HepG2 (cell line): ENCODE data around the gene SUOX. TPM values are rescaled to one million over a fixed set of nuclear protein-coding genes. Genes with fewer than 3 reads are reported as not detected.

Experiments used
- ATAC-seq: fragments of 200-7000 bp; cut with Tn5 transposase; 3 replicates; pipeline ENCODE4 v1.9.1; 2020; ENCODE audit warnings: mild to moderate bottlenecking, moderate library complexity
- BruUV-seq: library from RNA; stranded (reverse); fragments of 400-500 nt; replicated peaks from 2 replicates; lab custom pipeline; 2021; lab: Mats Ljungman, UMichigan
- CTCF ChIA-PET: fragments of 300-600 bp; formaldehyde crosslinking; extraction: SDS; loops from one replicate; lab custom pipeline; 2021; ENCODE audit warnings: low total read pairs, inconsistent platforms, low intra/inter-chr PET ratio; lab: Yijun Ruan, JAX
- POLR2A ChIA-PET: fragments of 350-600 bp; sonication (Branson Sonifier 250); formaldehyde crosslinking; loops from one replicate; lab custom pipeline; 2020; ENCODE audit warnings: antibody characterized with exemption, inconsistent platforms; lab: Yijun Ruan, JAX
- DNase-seq: peaks from one replicate; pipeline ENCODE4 v3.0.0-alpha.2; 2015; ENCODE audit warnings: low spot score
- FAIRE-seq: peaks from 3 replicates; lab custom pipeline; 2011; peaks lifted over from hg19 to GRCh38; lab: Jason Lieb, UNC
- H2AFZ ChIP-seq: one replicate; pipeline ENCODE4 v1.6.1; 2011; ENCODE audit warnings: low read length, inconsistent platforms
- H3K27ac ChIP-seq: fragments of 300-600 bp; 3 replicates; pipeline ENCODE4 v1.8.0; 2011; ENCODE audit warnings: mixed run types, mild to moderate bottlenecking, mixed read lengths, low read length, inconsistent platforms; ENCODE audit not compliant: insufficient read depth; ENCODE audit errors: extremely low read length
- H3K27me3 ChIP-seq, 2 experiments: fragments of 200-600 bp in 1 of 2; 2 replicates in 1 of 2; 3 replicates in 1 of 2; pipeline versions ENCODE4 v1.6.0 to v1.8.0; 2011; ENCODE audit warnings: low read length in 2 of 2, mild to moderate bottlenecking in 2 of 2, moderate library complexity in 2 of 2, inconsistent platforms in 1 of 2; ENCODE audit not compliant: insufficient read depth in 2 of 2, control insufficient read depth in 1 of 2
- H3K36me3 ChIP-seq, 2 experiments: fragments of 200-600 bp in 1 of 2; replicated peaks in 1 of 2; 2 replicates in 1 of 2; 3 replicates in 1 of 2; pipeline versions ENCODE4 v1.5.1 to v1.8.0; 2011; ENCODE audit warnings: low read length in 2 of 2, inconsistent platforms in 1 of 2; ENCODE audit not compliant: insufficient read depth in 2 of 2, control insufficient read depth in 1 of 2
- H3K4me1 ChIP-seq: 2 replicates; pipeline ENCODE4 v1.5.1; 2012; ENCODE audit warnings: low read length, inconsistent platforms; ENCODE audit not compliant: insufficient read depth
- H3K4me2 ChIP-seq: 2 replicates; pipeline ENCODE4 v1.6.0; 2011; ENCODE audit warnings: low read depth, low read length, inconsistent platforms
- H3K4me3 ChIP-seq, 3 experiments: fragments of 200-600 bp in 1 of 3; sonication (generic), shearing (Covaris generic) in 1 of 3; replicated peaks in 1 of 3; 2 replicates each; pipeline ENCODE4 v1.5.1; 2011 to 2016; ENCODE audit warnings: low read length in 3 of 3, inconsistent platforms in 2 of 3, low read depth in 2 of 3, mild to moderate bottlenecking in 2 of 3, control low read depth in 1 of 3, mixed read lengths in 1 of 3; ENCODE audit not compliant: insufficient read depth in 1 of 3
- H3K79me2 ChIP-seq: one replicate; pipeline ENCODE4 v1.6.1; 2011; ENCODE audit warnings: low read length, inconsistent platforms; ENCODE audit not compliant: insufficient read depth
- H3K9ac ChIP-seq: 2 replicates; pipeline ENCODE4 v1.6.0; 2011; ENCODE audit warnings: mild to moderate bottlenecking, low read depth, low read length, inconsistent platforms; ENCODE audit not compliant: insufficient read depth
- H3K9me3 ChIP-seq: 2 replicates; pipeline ENCODE4 v1.5.1; 2012; ENCODE audit warnings: mild to moderate bottlenecking, low read length
- H4K20me1 ChIP-seq: 2 replicates; pipeline ENCODE4 v1.6.0; 2011; ENCODE audit warnings: inconsistent platforms, mild to moderate bottlenecking, low read length, moderate library complexity; ENCODE audit not compliant: insufficient read depth
- ASH2L ChIP-seq: fragments of 300-600, 200-600 bp; sonication (generic); IDR thresholded peaks from 2 replicates; pipeline ENCODE4 v1.7.0; 2017; ENCODE audit warnings: low read depth, mild to moderate bottlenecking, moderate library complexity, mixed read lengths, low read length; ENCODE audit not compliant: insufficient read length
- CBX1 ChIP-seq: IDR thresholded peaks from one replicate; pipeline ENCODE4 v1.6.1; 2016; ENCODE audit warnings: antibody characterized with exemption, low read depth
- CCDC6 ChIP-seq: sonication (generic); formaldehyde crosslinking; IDR thresholded peaks from 2 replicates; pipeline ENCODE4 v1.8.1; 2022; ENCODE audit warnings: mild to moderate bottlenecking, missing genetic modification reagents, moderate library complexity
- CERS6 ChIP-seq: sonication (generic); formaldehyde crosslinking; IDR thresholded peaks from 2 replicates; pipeline ENCODE4 v1.5.0; 2020; ENCODE audit warnings: missing genetic modification reagents
- DPF2 ChIP-seq: sonication (generic); formaldehyde crosslinking; IDR thresholded peaks from 2 replicates; pipeline ENCODE4 v1.4.0; 2020; ENCODE audit warnings: mild to moderate bottlenecking, low read depth, missing genetic modification reagents, borderline replicate concordance
- EP300 ChIP-seq, 3 experiments: sonication (generic) in 1 of 3; formaldehyde crosslinking in 1 of 3; IDR thresholded peaks; 2 replicates each; pipeline versions ENCODE4 v1.5.1 to v1.6.1; 2011 to 2020; ENCODE audit warnings: low read depth in 2 of 3, low read length in 2 of 3, borderline replicate concordance in 1 of 3, improper control_type of control experiment in 1 of 3, mild to moderate bottlenecking in 1 of 3, missing genetic modification reagents in 1 of 3, moderate library complexity in 1 of 3
- FOXP1 ChIP-seq, 2 experiments: fragments of 450-650 bp in 1 of 2; IDR thresholded peaks; 2 replicates each; pipeline ENCODE4 v1.6.1; 2017 to 2018; ENCODE audit warnings: antibody characterized with exemption in 1 of 2
- KLF15 ChIP-seq: sonication (generic); formaldehyde crosslinking; IDR thresholded peaks from 2 replicates; pipeline ENCODE4 v1.8.1; 2023; ENCODE audit warnings: borderline replicate concordance, mild to moderate bottlenecking, inconsistent platforms, missing genetic modification reagents, mixed read lengths
- KLF16 ChIP-seq, 2 experiments: sonication (generic) in 1 of 2; formaldehyde crosslinking in 1 of 2; IDR thresholded peaks; 2 replicates each; pipeline versions ENCODE4 v1.6.1 to v1.8.0; 2016 to 2023; ENCODE audit warnings: missing genetic modification reagents in 2 of 2, missing compliant biosample characterization in 1 of 2
- MIER3 ChIP-seq: IDR thresholded peaks from 2 replicates; pipeline ENCODE4 v1.6.1; 2016; ENCODE audit warnings: missing compliant biosample characterization, borderline replicate concordance
- RAD51 ChIP-seq: fragments of 450-650 bp; IDR thresholded peaks from 2 replicates; pipeline ENCODE4 v1.6.1; 2016; ENCODE audit warnings: borderline replicate concordance
- SALL2 ChIP-seq: sonication (generic); formaldehyde crosslinking; IDR thresholded peaks from 2 replicates; pipeline ENCODE4 v1.8.1; 2023; ENCODE audit warnings: mild to moderate bottlenecking, missing genetic modification reagents, inconsistent platforms
- TCF7L2 ChIP-seq: IDR thresholded peaks from 2 replicates; pipeline ENCODE4 v1.6.1; 2011; ENCODE audit warnings: mild to moderate bottlenecking, low read depth, low read length, moderate library complexity
- TFDP2 ChIP-seq: sonication (generic); formaldehyde crosslinking; IDR thresholded peaks from 2 replicates; pipeline ENCODE4 v1.4.0; 2020; ENCODE audit warnings: missing genetic modification reagents
- THRA ChIP-seq: sonication (generic); formaldehyde crosslinking; IDR thresholded peaks from 2 replicates; pipeline ENCODE4 v1.4.0; 2020; ENCODE audit warnings: missing genetic modification reagents, borderline replicate concordance
- ZBTB20 ChIP-seq: sonication (generic); formaldehyde crosslinking; IDR thresholded peaks from 2 replicates; pipeline ENCODE4 v1.8.1; 2023; ENCODE audit warnings: missing genetic modification reagents, low read depth, mild to moderate bottlenecking, borderline replicate concordance
- ZMYM4 ChIP-seq: sonication (generic); formaldehyde crosslinking; IDR thresholded peaks from 2 replicates; pipeline ENCODE4 v1.8.1; 2023; ENCODE audit warnings: mild to moderate bottlenecking, missing genetic modification reagents
- ZNF468 ChIP-seq: sonication (generic); formaldehyde crosslinking; IDR thresholded peaks from 2 replicates; pipeline ENCODE4 v1.8.0; 2022; ENCODE audit warnings: mild to moderate bottlenecking, moderate library complexity, missing genetic modification reagents
- ZNF569 ChIP-seq: sonication (generic); formaldehyde crosslinking; IDR thresholded peaks from 2 replicates; pipeline ENCODE4 v1.5.0; 2020; ENCODE audit warnings: mild to moderate bottlenecking, missing genetic modification reagents, moderate library complexity, borderline replicate concordance
- ZNF615 ChIP-seq: sonication (generic); formaldehyde crosslinking; IDR thresholded peaks from 2 replicates; pipeline ENCODE4 v1.5.0; 2020; ENCODE audit warnings: mild to moderate bottlenecking, missing genetic modification reagents, borderline replicate concordance
- ZSCAN9 ChIP-seq: IDR thresholded peaks from 2 replicates; pipeline ENCODE4 v1.6.1; 2016; ENCODE audit warnings: borderline replicate concordance
- WGBS: methylation state at CpG from one replicate; pipeline ENCODE4 v1.1.6; 2017; ENCODE audit warnings: low lambda C conversion rate; 5-methylcytosine and 5-hydroxymethylcytosine counted together
- in situ Hi-C: cut with HindIII; loops from 2 replicates; pipeline ENCODE4 v1.10.0; 2017; ENCODE audit warnings: low pct_unique_long_range_greater_than_20kb; ENCODE audit not compliant: extremely low pct_ligation_motif_present
- intact Hi-C: fragments of 100-400 bp; cut with micrococcal nuclease; formaldehyde crosslinking; loops from one replicate; pipeline ENCODE4 v1.10.0; 2022; ENCODE audit not compliant: unreplicated experiment
- polyA plus RNA-seq, 8 experiments: library from polyadenylated mRNA; depleted of rRNA in 3 of 8; stranded (reverse) in 7 of 8; unstranded in 1 of 8; fragments of >200 nt; fragmentation: Illumina TruSeq in 4 of 8; extraction: Trizol in 4 of 8; gene quantifications; 2 replicates each; pipeline versions ENCODE4 v1.2.1 to v1.2.3, GENCODE V29; 2011 to 2016; ENCODE audit warnings: low read depth in 4 of 8, missing spikeins in 1 of 8, mixed read lengths in 1 of 8; ENCODE audit not compliant: insufficient read depth in 1 of 8
- total RNA-seq, 5 experiments: library from RNA; depleted of rRNA; stranded (reverse); fragments of >200 nt; fragmentation: Illumina TruSeq; extraction: Trizol; gene quantifications; 2 replicates each; pipeline ENCODE4 v1.2.3, GENCODE V29; 2016; ENCODE audit warnings: low read depth in 1 of 5

Gene SUOX
- total and polyA plus RNA-seq, 2 of the 13 experiments (the other 11 are each of a cell fraction or from before 2014, with no cell fraction given): 23.9 to 25.9 TPM

- in situ Hi-C loops: no loop called here
- peak; percentile 91 for FAIRE-seq
- POLR2A ChIA-PET: interaction anchor here (0.5 to 3.0 kb wide), 9 partner anchors 9 to 289 kb away, joined by 3 to 27 read pairs (median 6); partner anchors contain the start of genes IKZF4, ORMDL2, RAB5B and SARNP
- Histone ChIP-seq H4K20me1 (no peaks in the 10 kb centered on the region), H3K36me3 (no peaks in the 10 kb centered on the region; a peak in 1 of 5 replicates), H3K9me3 (no peaks in the 10 kb centered on the region), H3K27me3 (no peaks in the 10 kb centered on the region; a peak in 1 of 5 replicates), H3K27ac (peak overlapping the region; percentile 63), H2AFZ (no peak overlapping the region), H3K4me1 (peaks cover 92% of the 10 kb centered on the region), H3K9ac (peak overlapping the region; percentile 30; the same call in 1 of the 2 replicates), H3K4me2 (peak overlapping the region; percentile 61), H3K79me2 (no peaks in the 10 kb centered on the region), H3K4me3 (peak overlapping the region in 1 of 3 experiments; percentile 1; a peak in 2 of 6 replicates)
- peak; percentile 84 for DNase-seq
- WGBS: 0% methylated on average over 2 of the region's 2 CpGs
- intact Hi-C loops: loop anchor here (2.0 kb wide), 1 partner anchor 13 kb away; the partner anchor contains the start of gene SUOX
- TSS peak; percentile 41 for BruUV-seq
- CTCF ChIA-PET: no interaction called here
- peak; percentile 33 for ATAC-seq
- TF ChIP-seq ZMYM4 (no peak), ZNF615 (CRISPR knock-in tag) (no peak), ZBTB20 (no peak), CBX1 (no peak), KLF16 (CRISPR knock-in tag; IDR thresholded peaks at IDR 0.05) (peak in 1 of 2 experiments; percentile 40; a peak in 1 of 4 replicates), CCDC6 (CRISPR knock-in tag) (no peak), SALL2 (CRISPR knock-in tag) (no peak), ASH2L (peak; percentile 39), FOXP1 (IDR thresholded peaks at IDR 0.05) (no peak), FOXP1 (CRISPR knock-in tag; IDR thresholded peaks at IDR 0.05) (peak; percentile 47; the same call in 1 of the 2 replicates), ZSCAN9 (CRISPR knock-in tag) (no peak), THRA (CRISPR knock-in tag) (peak; percentile 37; the same call in 1 of the 2 replicates), ZNF468 (no peak), EP300 (IDR thresholded peaks at IDR 0.05; ENCODE audit: low read depth in 2 of 2, low read length in 2 of 2) (peak in 1 of 2 experiments; percentile 75; a peak in 2 of 4 replicates), EP300 (CRISPR knock-in tag; IDR thresholded peaks at IDR 0.05; ENCODE audit: borderline replicate concordance) (peak; percentile 55; the same call in 1 of the 2 replicates), KLF15 (CRISPR knock-in tag) (no peak), CERS6 (CRISPR knock-in tag) (no peak), ZNF569 (CRISPR knock-in tag) (no peak), DPF2 (CRISPR knock-in tag) (peak; percentile 83), TCF7L2 (no peak), RAD51 (no peak), TFDP2 (CRISPR knock-in tag) (no peak), MIER3 (peak; percentile 63; the same call in 1 of the 2 replicates)
Observed at GRCh38 chr12:56010111-56010570, 13.1 kb downstream of the SUOX start.
